Caco-2 (cell line): ENCODE results near the gene RARRES1. TPM values are rescaled to one million over a fixed set of nuclear protein-coding genes. Genes with fewer than 3 reads are reported as not detected.

Source experiments
- BruUV-seq: library from RNA; stranded (reverse); fragments of 400-500 nt; replicated peaks from 2 replicates; lab custom pipeline; 2021; lab: Mats Ljungman, UMichigan
- CTCF ChIA-PET: fragments of 300-600 bp; sonication (Branson Sonifier 250); formaldehyde crosslinking; loops from one replicate; lab custom pipeline; 2022; ENCODE audit warnings: antibody characterized with exemption; lab: Charles Lee
- POLR2A ChIA-PET: fragments of 300-600 bp; sonication (Branson Sonifier 250); formaldehyde crosslinking; loops from one replicate; lab custom pipeline; 2022; ENCODE audit warnings: antibody characterized with exemption; lab: Charles Lee
- DNase-seq, 2 experiments: peaks; one replicate each; pipeline versions ENCODE4 v3.0.0 to v3.0.0-alpha.2; 2020 to 2022
- H3K27me3 ChIP-seq: replicated peaks from 2 replicates; pipeline ENCODE4 v1.6.0; 2011; ENCODE audit warnings: low read length; ENCODE audit not compliant: control insufficient read depth, insufficient read depth
- H3K36me3 ChIP-seq: 2 replicates; pipeline ENCODE4 v1.5.1; 2011; ENCODE audit warnings: low read length; ENCODE audit not compliant: control insufficient read depth, insufficient read depth
- H3K4me1 ChIP-seq: fragments of 250-450 bp; sonication (Bioruptor Pico); 2 replicates; pipeline ENCODE4 v1.5.1; 2020; ENCODE audit warnings: mild to moderate bottlenecking
- H3K4me3 ChIP-seq: 2 replicates; pipeline ENCODE4 v1.5.1; 2011; ENCODE audit warnings: low read depth, mild to moderate bottlenecking, control low read depth, low read length
- H3K9me3 ChIP-seq: fragments of 250-450 bp; sonication (Bioruptor Pico); 2 replicates; pipeline ENCODE4 v1.5.1; 2020; ENCODE audit warnings: mild to moderate bottlenecking, moderate library complexity
- H3K27ac Mint-ChIP-seq: one replicate; pipeline ENCODE4 v1.8.0; 2022; ENCODE audit warnings: mixed read lengths; ENCODE audit not compliant: unreplicated experiment
- H3K27me3 Mint-ChIP-seq: one replicate; pipeline ENCODE4 v1.8.0; 2022; ENCODE audit warnings: mixed read lengths; ENCODE audit not compliant: insufficient read depth, unreplicated experiment
- H3K36me3 Mint-ChIP-seq: one replicate; pipeline ENCODE4 v1.8.0; 2022; ENCODE audit warnings: mild to moderate bottlenecking, mixed read lengths; ENCODE audit not compliant: insufficient read depth, unreplicated experiment
- H3K4me1 Mint-ChIP-seq: one replicate; pipeline ENCODE4 v1.8.0; 2022; ENCODE audit warnings: low read depth, mixed read lengths; ENCODE audit not compliant: unreplicated experiment
- H3K4me3 Mint-ChIP-seq: one replicate; pipeline ENCODE4 v1.8.0; 2022; ENCODE audit warnings: mild to moderate bottlenecking, moderate library complexity, mixed read lengths; ENCODE audit not compliant: unreplicated experiment
- H3K9me3 Mint-ChIP-seq: one replicate; pipeline ENCODE4 v1.8.0; 2022; ENCODE audit warnings: mixed read lengths; ENCODE audit not compliant: unreplicated experiment
- CTCF ChIP-seq, 2 experiments: fragments of 200-600 bp in 1 of 2; IDR thresholded peaks; 1 replicate in 1 of 2; 2 replicates in 1 of 2; pipeline versions ENCODE4 v1.5.1 to v1.8.0; 2011 to 2022; ENCODE audit warnings: antibody characterized with exemption in 1 of 2, control low read depth in 1 of 2, inconsistent platforms in 1 of 2, low read depth in 1 of 2, low read length in 1 of 2, mild to moderate bottlenecking in 1 of 2, moderate library complexity in 1 of 2; ENCODE audit not compliant: insufficient read depth in 1 of 2, severe bottlenecking in 1 of 2, unreplicated experiment in 1 of 2
- intact Hi-C: fragments of 100-400 bp; cut with micrococcal nuclease; formaldehyde crosslinking; loops from one replicate; pipeline ENCODE4 v1.10.0; 2022; ENCODE audit not compliant: unreplicated experiment
- total RNA-seq: library from RNA; stranded (reverse); gene quantifications from 2 replicates; pipeline ENCODE4 v1.2.3, GENCODE V29; 2022

The RARRES1 gene
- total RNA-seq, 1 experiment from 2014 or later = 9.0 TPM

- ChIA-PET CTCF (no interaction called here), POLR2A (no interaction called here)
- no peaks in the 10 kb centered on the region for H3K27me3 ChIP-seq
- intact Hi-C loops = no loop called here
- no peaks in the 10 kb centered on the region for H3K27me3 Mint-ChIP-seq
- peaks cover 22% of the 10 kb centered on the region for H3K36me3 Mint-ChIP-seq
- H3K36me3 ChIP-seq = no peaks in the 10 kb centered on the region; the same call in 1 of the 2 replicates
- H3K4me3 ChIP-seq = no peak overlapping the region
- no peak overlapping the region for H3K27ac Mint-ChIP-seq
- H3K4me1 Mint-ChIP-seq = no peaks in the 10 kb centered on the region
- no peak overlapping the region for H3K4me3 Mint-ChIP-seq
- no peak for TF ChIP-seq CTCF (IDR thresholded peaks at IDR 0.05; ENCODE audit: insufficient read depth in 1 of 2, low read depth in 1 of 2, low read length in 1 of 2, severe bottlenecking in 1 of 2, unreplicated experiment in 1 of 2)
- H3K9me3 Mint-ChIP-seq = no peaks in the 10 kb centered on the region
- no peaks in the 10 kb centered on the region for H3K4me1 ChIP-seq
- H3K9me3 ChIP-seq = no peaks in the 10 kb centered on the region
- no TSS peak for BruUV-seq
- DNase-seq = no peak
These were observed 19.8 kb downstream of the RARRES1 start for GRCh38 chr3:158712443-158712842.

- peaks cover 22% of the 10 kb centered on the region for H3K36me3 Mint-ChIP-seq
- intact Hi-C loops = no loop called here
- H3K27ac Mint-ChIP-seq = no peak overlapping the region
- Histone ChIP-seq H3K4me3 (no peak overlapping the region), H3K4me1 (no peaks in the 10 kb centered on the region), H3K9me3 (no peaks in the 10 kb centered on the region), H3K27me3 (no peaks in the 10 kb centered on the region), H3K36me3 (no peaks in the 10 kb centered on the region; the same call in 1 of the 2 replicates)
- H3K9me3 Mint-ChIP-seq = no peaks in the 10 kb centered on the region
- BruUV-seq = no TSS peak
- H3K27me3 Mint-ChIP-seq = no peaks in the 10 kb centered on the region
- ChIA-PET CTCF (no interaction called here), POLR2A (no interaction called here)
- no peak overlapping the region for H3K4me3 Mint-ChIP-seq
- H3K4me1 Mint-ChIP-seq = no peaks in the 10 kb centered on the region
- TF ChIP-seq CTCF (IDR thresholded peaks at IDR 0.05; ENCODE audit: insufficient read depth in 1 of 2, low read depth in 1 of 2, low read length in 1 of 2, severe bottlenecking in 1 of 2, unreplicated experiment in 1 of 2) = no peak
- DNase-seq = no peak
These were observed 20.4 kb downstream of the RARRES1 start for GRCh38 chr3:158711886-158712285.

GRCh38 chr3:158710601-158711000, 21.7 kb downstream of the RARRES1 start:
- H3K9me3 ChIP-seq = no peaks in the 10 kb centered on the region
- Mint-ChIP-seq H3K9me3 (no peaks in the 10 kb centered on the region), H3K4me3 (no peak overlapping the region), H3K27ac (no peak overlapping the region), H3K27me3 (no peaks in the 10 kb centered on the region), H3K36me3 (peaks cover 22% of the 10 kb centered on the region), H3K4me1 (no peaks in the 10 kb centered on the region)
- H3K27me3 ChIP-seq = no peaks in the 10 kb centered on the region
- TF ChIP-seq CTCF (IDR thresholded peaks at IDR 0.05; ENCODE audit: insufficient read depth in 1 of 2, low read depth in 1 of 2, low read length in 1 of 2, severe bottlenecking in 1 of 2, unreplicated experiment in 1 of 2) = no peak
- POLR2A ChIA-PET = no interaction called here
- DNase-seq = no peak
- CTCF ChIA-PET = no interaction called here
- H3K4me1 ChIP-seq = no peaks in the 10 kb centered on the region
- H3K4me3 ChIP-seq = no peak overlapping the region
- no TSS peak for BruUV-seq
- intact Hi-C loops = no loop called here
- no peaks in the 10 kb centered on the region; the same call in 1 of the 2 replicates for H3K36me3 ChIP-seq
